Activated B cell treated with CpG ODN at 0.5 μM for 24 hours (primary cell): ENCODE data around the gene TNNI2. TPM values are rescaled to one million over a fixed set of nuclear protein-coding genes. Genes with fewer than 3 reads are reported as not detected.
"Not testable (repeated sequence)": the region's sequence is repeated elsewhere in the genome, so short reads cannot be mapped to it uniquely, and the experiment has no call there.

Source experiments
- ATAC-seq: fragments of 200-7000 bp; cut with Tn5 transposase; one replicate; pipeline ENCODE4 v1.10.0; 2021; ENCODE audit warnings: low read depth, mild to moderate bottlenecking, moderate library complexity
- CTCF ChIA-PET: fragments of 350-600 bp; sonication (Branson Sonifier 250); formaldehyde crosslinking; loops from one replicate; lab custom pipeline; 2021; ENCODE audit warnings: antibody characterized with exemption; lab: Charles Lee
- POLR2A ChIA-PET: fragments of 350-600 bp; sonication (Branson Sonifier 250); formaldehyde crosslinking; loops from one replicate; lab custom pipeline; 2021; ENCODE audit warnings: antibody characterized with exemption; lab: Charles Lee
- DNase-seq: peaks from one replicate; pipeline ENCODE4 v3.0.0; 2022
- H3K27ac Mint-ChIP-seq: one replicate; pipeline ENCODE4 v1.8.0; 2020; ENCODE audit warnings: mixed read lengths
- H3K27me3 Mint-ChIP-seq: one replicate; pipeline ENCODE4 v1.8.0; 2021; ENCODE audit warnings: mixed read lengths
- H3K36me3 Mint-ChIP-seq: one replicate; pipeline ENCODE4 v1.8.0; 2021; ENCODE audit warnings: low read depth, mixed read lengths
- H3K4me1 Mint-ChIP-seq: one replicate; pipeline ENCODE4 v1.8.0; 2021; ENCODE audit warnings: mixed read lengths
- H3K4me3 Mint-ChIP-seq: one replicate; pipeline ENCODE4 v1.8.0; 2020; ENCODE audit warnings: mild to moderate bottlenecking, mixed read lengths
- H3K9me3 Mint-ChIP-seq: one replicate; pipeline ENCODE4 v1.8.0; 2020; ENCODE audit warnings: mixed read lengths
- intact Hi-C: fragments of 100-400 bp; cut with micrococcal nuclease; formaldehyde crosslinking; loops from one replicate; pipeline ENCODE4 v1.15.1; 2024
- total RNA-seq: library from RNA; stranded (reverse); gene quantifications from 2 replicates; pipeline ENCODE4 v1.2.3, GENCODE V29; 2022
- TF ChIP-seq, protein P1 (sequence below): fragments of 200-600 bp; IDR thresholded peaks from one replicate; pipeline ENCODE4 v1.8.0; 2022; ENCODE audit warnings: antibody characterized with exemption, mild to moderate bottlenecking

The TNNI2 gene
- total RNA-seq, 1 donor from 2014 or later, result 1.0 TPM

DNA sequence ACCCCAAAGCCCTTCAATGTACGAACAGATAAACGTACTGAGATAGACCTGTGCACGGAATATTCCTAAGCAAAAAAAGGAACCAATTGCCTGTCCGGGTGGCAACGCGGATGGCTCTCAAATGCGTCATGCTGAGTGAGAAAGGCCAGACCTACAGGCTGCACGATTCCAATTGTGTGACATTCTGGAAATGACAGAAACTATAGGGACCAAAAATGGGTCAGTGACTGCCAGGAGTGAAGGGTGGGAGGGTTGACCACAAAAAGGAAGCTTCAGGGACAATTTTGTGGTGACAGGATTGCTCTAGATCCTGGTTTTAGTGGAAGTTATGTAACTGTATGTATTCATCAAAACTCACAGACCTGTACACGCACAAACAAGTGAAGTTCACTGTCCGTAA is 28.0 kb upstream of the TNNI2 start:
- DNase-seq (no peak), ATAC-seq (no peak)
- Mint-ChIP-seq H3K27me3 (peaks cover 20% of the 10 kb centered on the region), H3K36me3 (no peaks in the 10 kb centered on the region), H3K4me3 (no peak overlapping the region), H3K9me3 (no peaks in the 10 kb centered on the region), H3K27ac (no peak overlapping the region), H3K4me1 (no peaks in the 10 kb centered on the region)
- POLR2A ChIA-PET, result no interaction called here
- CTCF ChIA-PET, result no interaction called here
- TF ChIP-seq, protein P1, sequence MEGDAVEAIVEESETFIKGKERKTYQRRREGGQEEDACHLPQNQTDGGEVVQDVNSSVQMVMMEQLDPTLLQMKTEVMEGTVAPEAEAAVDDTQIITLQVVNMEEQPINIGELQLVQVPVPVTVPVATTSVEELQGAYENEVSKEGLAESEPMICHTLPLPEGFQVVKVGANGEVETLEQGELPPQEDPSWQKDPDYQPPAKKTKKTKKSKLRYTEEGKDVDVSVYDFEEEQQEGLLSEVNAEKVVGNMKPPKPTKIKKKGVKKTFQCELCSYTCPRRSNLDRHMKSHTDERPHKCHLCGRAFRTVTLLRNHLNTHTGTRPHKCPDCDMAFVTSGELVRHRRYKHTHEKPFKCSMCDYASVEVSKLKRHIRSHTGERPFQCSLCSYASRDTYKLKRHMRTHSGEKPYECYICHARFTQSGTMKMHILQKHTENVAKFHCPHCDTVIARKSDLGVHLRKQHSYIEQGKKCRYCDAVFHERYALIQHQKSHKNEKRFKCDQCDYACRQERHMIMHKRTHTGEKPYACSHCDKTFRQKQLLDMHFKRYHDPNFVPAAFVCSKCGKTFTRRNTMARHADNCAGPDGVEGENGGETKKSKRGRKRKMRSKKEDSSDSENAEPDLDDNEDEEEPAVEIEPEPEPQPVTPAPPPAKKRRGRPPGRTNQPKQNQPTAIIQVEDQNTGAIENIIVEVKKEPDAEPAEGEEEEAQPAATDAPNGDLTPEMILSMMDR, result no peak
- intact Hi-C loops, result no loop called here

DNA sequence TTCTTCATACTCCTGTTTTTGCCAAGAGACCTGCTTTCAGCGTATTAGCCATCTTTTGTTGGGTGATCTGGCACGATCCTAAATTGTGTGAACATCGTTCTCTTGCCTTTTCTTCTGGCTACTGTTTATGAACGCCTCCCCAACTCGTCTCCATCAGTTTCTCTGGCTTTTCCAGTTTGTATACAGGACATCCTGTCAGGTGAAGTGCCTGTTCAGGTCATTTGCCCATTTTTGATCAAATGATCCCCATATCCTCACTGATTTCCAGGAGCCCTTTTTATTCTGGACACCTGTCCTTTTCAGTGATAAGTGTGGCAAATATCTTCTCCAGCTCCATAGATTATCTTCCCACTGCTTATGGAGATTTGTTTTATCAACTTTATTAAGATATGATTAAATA is 26.5 kb upstream of the TNNI2 start:
- DNase-seq (no peak), ATAC-seq (no peak)
- no peak overlapping the region for H3K4me3 Mint-ChIP-seq
- TF ChIP-seq, protein P1, result no peak
- ChIA-PET POLR2A (no interaction called here), CTCF (no interaction called here)
- intact Hi-C loops, result no loop called here
- no peaks in the 10 kb centered on the region for H3K36me3 Mint-ChIP-seq
- no peaks in the 10 kb centered on the region for H3K9me3 Mint-ChIP-seq
- peaks cover 20% of the 10 kb centered on the region for H3K27me3 Mint-ChIP-seq
- H3K4me1 Mint-ChIP-seq, result no peaks in the 10 kb centered on the region
- H3K27ac Mint-ChIP-seq, result no peak overlapping the region

DNA sequence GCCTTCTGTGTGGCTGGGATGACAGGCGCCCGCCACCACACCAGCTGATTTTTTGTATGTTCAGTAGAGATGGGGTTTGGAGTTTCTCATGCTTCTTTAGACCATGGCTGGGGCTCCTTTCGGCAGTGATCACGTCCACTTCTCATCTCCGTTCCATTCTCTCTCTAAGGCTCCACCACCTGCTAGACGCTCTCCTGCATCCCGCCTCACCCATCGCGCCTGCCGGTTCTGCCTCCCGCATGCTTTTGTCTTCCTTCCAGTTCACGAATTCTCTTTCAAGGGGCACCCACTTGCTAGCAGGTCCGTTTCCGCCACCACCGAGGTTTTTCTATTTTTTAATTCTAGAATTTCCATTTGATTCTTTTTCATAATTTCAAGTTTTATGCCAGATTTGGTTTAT is 26.0 kb upstream of the TNNI2 start:
- peaks cover 22% of the 10 kb centered on the region for H3K27me3 Mint-ChIP-seq
- POLR2A ChIA-PET, result no interaction called here

DNA sequence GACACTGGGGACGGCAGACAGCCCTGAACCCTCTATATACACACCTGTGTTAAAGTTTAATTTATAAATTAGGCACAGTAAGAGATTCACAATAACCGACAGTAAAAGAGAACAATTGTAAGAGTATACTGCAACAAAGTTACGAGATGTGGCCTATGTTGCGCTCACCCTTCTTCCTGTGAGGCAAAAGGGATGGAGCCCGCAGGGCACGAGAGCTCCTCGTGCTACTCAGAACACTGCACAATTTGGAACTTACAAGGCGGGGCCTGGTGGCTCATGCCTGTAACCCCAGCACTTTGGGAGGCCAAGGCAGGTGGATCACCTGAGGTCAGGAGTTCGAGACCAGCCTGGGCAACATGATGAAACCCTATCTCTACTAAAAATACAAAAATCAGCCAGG is 25.4 kb upstream of the TNNI2 start:
- H3K36me3 Mint-ChIP-seq, POLR2A ChIA-PET, ATAC-seq, H3K27ac Mint-ChIP-seq, CTCF ChIA-PET, H3K9me3 Mint-ChIP-seq, DNase-seq, intact Hi-C loops, H3K4me1 Mint-ChIP-seq, H3K4me3 Mint-ChIP-seq: not testable (repeated sequence)
- H3K27me3 Mint-ChIP-seq, result peaks cover 23% of the 10 kb centered on the region

More for the DNA sequence above, 26.0 kb upstream of the TNNI2 start:
- Mint-ChIP-seq H3K9me3 (no peaks in the 10 kb centered on the region), H3K36me3 (no peaks in the 10 kb centered on the region), H3K4me1 (no peaks in the 10 kb centered on the region), H3K27ac (no peak overlapping the region), H3K4me3 (no peak overlapping the region)
- CTCF ChIA-PET, result no interaction called here
- DNase-seq (no peak), ATAC-seq (no peak)
- TF ChIP-seq, protein P1, result no peak
- intact Hi-C loops, result no loop called here

DNA sequence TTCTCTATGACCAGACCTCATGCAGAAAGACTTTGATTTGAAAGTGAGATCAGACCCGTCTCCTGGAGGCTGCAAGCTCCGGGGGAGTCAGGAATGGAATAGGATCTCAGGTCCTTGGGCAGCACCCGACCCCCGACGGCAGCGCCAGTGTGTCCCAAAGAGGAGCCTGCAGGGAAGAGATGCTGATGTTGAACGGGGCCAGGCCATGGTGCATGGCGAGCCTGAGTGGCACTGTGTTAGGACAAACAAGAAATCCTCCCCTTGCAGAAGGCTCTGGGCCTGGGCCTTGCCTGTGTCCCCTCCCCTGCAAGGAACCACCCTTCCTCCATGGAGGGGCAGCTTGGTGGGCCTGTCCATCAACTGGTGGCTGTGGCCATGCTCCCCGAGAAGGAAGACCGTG is 24.1 kb upstream of the TNNI2 start:
- no peaks in the 10 kb centered on the region for H3K36me3 Mint-ChIP-seq

More for the DNA sequence above, 24.1 kb upstream of the TNNI2 start:
- no peak overlapping the region for H3K27ac Mint-ChIP-seq
- ChIA-PET POLR2A (no interaction called here), CTCF (no interaction called here)
- peaks cover 21% of the 10 kb centered on the region for H3K27me3 Mint-ChIP-seq
- peaks cover 3% of the 10 kb centered on the region for H3K9me3 Mint-ChIP-seq
- no peak overlapping the region for H3K4me3 Mint-ChIP-seq
- ATAC-seq, result no peak
- DNase-seq, result no peak
- intact Hi-C loops, result no loop called here
- TF ChIP-seq, protein P1, result no peak
- no peaks in the 10 kb centered on the region for H3K4me1 Mint-ChIP-seq
